ENCODE measurements around the gene TUBB4A.

- TF ChIP-seq CTCF (IDR thresholded peaks at IDR 0.05; ENCODE audit: insufficient read depth, low read length, poor library complexity, severe bottlenecking) (no peak), EZH2phosphoT487 (conservative IDR thresholded peaks at IDR 0.05; ENCODE audit: low read length) (no peak)
Measured at GRCh38 chr19:6514926-6515544, 12.9 kb upstream of the TUBB4A start.
